Suprapubic skin (tissue), 4 donors: ENCODE measurements around the gene BARX1. TPM values are rescaled to one million over a fixed set of nuclear protein-coding genes. Genes with fewer than 3 reads are reported as not detected.

Source experiments
- DNase-seq, 2 donors: peaks; one replicate each; pipeline ENCODE4 v3.0.0-alpha.2; 2019; ENCODE audit warnings: low spot score in 2 of 2
- H3K27ac ChIP-seq: fragments of 200-600 bp; sonication (generic); one replicate; pipeline ENCODE4 v1.5.1; 2019
- H3K27me3 ChIP-seq: fragments of 200-600 bp; sonication (generic); one replicate; pipeline ENCODE4 v1.5.1; 2019
- H3K36me3 ChIP-seq: fragments of 200-600 bp; sonication (generic); one replicate; pipeline ENCODE4 v1.5.1; 2019
- H3K4me1 ChIP-seq: fragments of 200-600 bp; sonication (generic); one replicate; pipeline ENCODE4 v1.5.1; 2019
- H3K4me3 ChIP-seq: fragments of 200-600 bp; sonication (generic); one replicate; pipeline ENCODE4 v1.5.1; 2019; ENCODE audit warnings: mild to moderate bottlenecking
- H3K9me3 ChIP-seq: fragments of 200-600 bp; sonication (generic); one replicate; pipeline ENCODE4 v1.5.1; 2019
- CTCF ChIP-seq, 2 donors: fragments of 200-600 bp in 1 of 2; fragments of 450-650 bp in 1 of 2; sonication (generic) in 1 of 2; IDR thresholded peaks; one replicate each; pipeline ENCODE4 v1.5.1; 2016 to 2019; ENCODE audit warnings: antibody characterized with exemption in 2 of 2, mild to moderate bottlenecking in 1 of 2, moderate library complexity in 1 of 2
- EP300 ChIP-seq: sonication (generic); formaldehyde crosslinking; IDR thresholded peaks from one replicate; pipeline ENCODE4 v1.6.1; 2017; ENCODE audit warnings: antibody characterized with exemption
- POLR2A ChIP-seq, 2 donors: fragments of 450-650 bp; IDR thresholded peaks; one replicate each; pipeline ENCODE4 v1.6.1; 2017; ENCODE audit warnings: antibody characterized with exemption in 2 of 2, mild to moderate bottlenecking in 2 of 2, moderate library complexity in 2 of 2
- POLR2AphosphoS5 ChIP-seq, 3 donors: sonication (generic); formaldehyde crosslinking; IDR thresholded peaks; one replicate each; pipeline ENCODE4 v1.6.1; 2017; ENCODE audit warnings: antibody characterized with exemption in 3 of 3
- WGBS: methylation state at CpG from one replicate; pipeline ENCODE4 v1.1.5; 2018; 5-methylcytosine and 5-hydroxymethylcytosine counted together
- total RNA-seq, 4 donors: library from RNA; depleted of rRNA; stranded (reverse); fragments of >200 nt; gene quantifications; one replicate each; pipeline ENCODE4 v1.1.0, GENCODE V29; 2016

The BARX1 gene
- not detected for total RNA-seq

- WGBS: 3% methylated on average over 59 of the region's 102 CpGs
- H3K27me3 ChIP-seq: peaks cover 98% of the 10 kb centered on the region
- no peak for DNase-seq
- H3K27ac ChIP-seq: no peak within 1 kb of the TSS
- TF ChIP-seq POLR2AphosphoS5 (IDR thresholded peaks at IDR 0.05) (no peak), CTCF (IDR thresholded peaks at IDR 0.05) (no peak)
- H3K4me3 ChIP-seq: peak within 1 kb of the TSS; percentile 41
- peaks cover 72% of the 10 kb centered on the region for H3K4me1 ChIP-seq
- H3K9me3 ChIP-seq: no peaks in the 10 kb centered on the region
- no peaks in the 10 kb centered on the region for H3K36me3 ChIP-seq
Observed at GRCh38 chr9:93955111-93955980, at the start of gene BARX1. Gene BARX1 (minus strand): TSS chr9:93955355. CDS start chr9:93955146, 209 bp downstream.

DNA sequence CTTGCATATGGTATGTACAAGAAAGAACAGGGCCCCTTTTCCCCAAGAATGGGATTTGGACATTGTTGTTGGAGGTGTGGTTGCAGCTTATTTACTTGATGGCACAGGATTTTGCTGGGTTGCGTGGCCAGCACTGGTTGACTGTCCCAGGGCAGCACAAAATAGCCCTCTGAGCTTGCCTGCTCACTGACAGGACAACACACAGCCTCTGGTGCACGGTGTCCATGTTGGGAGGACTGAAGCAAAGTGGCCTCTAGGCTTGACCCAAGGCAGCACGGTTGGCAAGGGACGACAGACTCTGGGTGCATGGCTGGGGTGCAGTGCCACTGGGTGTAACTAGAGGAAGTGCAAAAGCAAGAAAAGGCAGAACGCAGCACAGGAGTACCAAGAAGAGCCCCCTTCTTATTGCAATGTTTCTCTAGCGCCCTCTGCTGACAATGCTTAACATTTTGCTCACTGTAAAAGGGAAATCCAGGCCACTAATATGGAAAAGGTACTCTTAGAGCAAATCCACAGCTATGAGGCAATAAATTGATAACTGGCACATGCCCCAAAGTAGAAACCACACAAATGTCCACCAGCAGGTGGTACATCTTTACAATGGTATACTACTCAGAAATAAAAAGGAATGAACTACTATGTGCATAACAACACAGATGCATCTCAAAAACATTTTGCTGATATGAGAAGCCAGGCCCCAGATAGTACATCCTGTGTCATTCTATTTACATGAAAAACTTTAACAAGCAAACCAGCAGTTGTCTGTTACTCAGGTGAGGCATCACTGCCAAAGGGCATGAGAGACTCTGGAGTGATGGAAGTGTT, 47.4 kb upstream of the BARX1 start:
- Histone ChIP-seq H3K4me1 (no peaks in the 10 kb centered on the region), H3K27me3 (peaks cover 3% of the 10 kb centered on the region), H3K36me3 (no peaks in the 10 kb centered on the region), H3K4me3 (no peak overlapping the region), H3K27ac (no peak overlapping the region), H3K9me3 (no peaks in the 10 kb centered on the region)
- 37% methylated on average over 6 of the region's 6 CpGs for WGBS
- TF ChIP-seq CTCF (IDR thresholded peaks at IDR 0.05) (peak in 1 of 2 donors; percentile 22), POLR2A (IDR thresholded peaks at IDR 0.05) (no peak)
- no peak for DNase-seq

- no peak overlapping the region for H3K27ac ChIP-seq
- no peak for DNase-seq
- TF ChIP-seq EP300: no peak
- TF ChIP-seq POLR2AphosphoS5 (IDR thresholded peaks at IDR 0.05): no peak
- no peak for TF ChIP-seq POLR2A (IDR thresholded peaks at IDR 0.05)
- TF ChIP-seq CTCF (IDR thresholded peaks at IDR 0.05): no peak
Observed at GRCh38 chr9:93996863-93997262, 41.7 kb upstream of the BARX1 start.

GRCh38 chr9:93996367-93996766, 41.2 kb upstream of the BARX1 start:
- H3K27ac ChIP-seq: no peak overlapping the region
- no peaks in the 10 kb centered on the region for H3K36me3 ChIP-seq
- 94% methylated on average over 3 of the region's 3 CpGs for WGBS
- TF ChIP-seq CTCF (IDR thresholded peaks at IDR 0.05): no peak
- no peak for TF ChIP-seq POLR2A (IDR thresholded peaks at IDR 0.05)
- no peak for TF ChIP-seq EP300
- TF ChIP-seq POLR2AphosphoS5 (IDR thresholded peaks at IDR 0.05): no peak
- no peak overlapping the region for H3K4me3 ChIP-seq
- no peaks in the 10 kb centered on the region for H3K27me3 ChIP-seq
- H3K4me1 ChIP-seq: no peaks in the 10 kb centered on the region
- H3K9me3 ChIP-seq: no peaks in the 10 kb centered on the region
- DNase-seq: no peak

More at GRCh38 chr9:93996863-93997262, 41.7 kb upstream of the BARX1 start:
- Histone ChIP-seq H3K36me3 (no peaks in the 10 kb centered on the region), H3K4me1 (no peaks in the 10 kb centered on the region), H3K4me3 (no peak overlapping the region), H3K9me3 (no peaks in the 10 kb centered on the region), H3K27me3 (no peaks in the 10 kb centered on the region)

- no peak overlapping the region for H3K4me3 ChIP-seq
- 84% methylated on average over 1 of the region's 1 CpG for WGBS
- no peaks in the 10 kb centered on the region for H3K4me1 ChIP-seq
- no peak overlapping the region for H3K27ac ChIP-seq
- no peak for DNase-seq
- H3K36me3 ChIP-seq: no peaks in the 10 kb centered on the region
- no peaks in the 10 kb centered on the region for H3K27me3 ChIP-seq
- TF ChIP-seq CTCF (IDR thresholded peaks at IDR 0.05) (no peak), POLR2A (IDR thresholded peaks at IDR 0.05) (no peak), EP300 (no peak), POLR2AphosphoS5 (IDR thresholded peaks at IDR 0.05) (no peak)
- no peaks in the 10 kb centered on the region for H3K9me3 ChIP-seq
Observed at GRCh38 chr9:93994545-93994944, 39.4 kb upstream of the BARX1 start.
